ENCODE data around the gene UNC45A.

- TF ChIP-seq RAD21 (IDR thresholded peaks at IDR 0.05) (no peak), CTCF (IDR thresholded peaks at IDR 0.05; ENCODE audit: low read depth, low read length, missing input control) (no peak)
These were observed 56.7 kb downstream of the UNC45A start for GRCh38 chr15:90991587-90992285.
